ENCODE measurements around the gene SRGAP2B.
"Not testable (repeated sequence)": the region's sequence is repeated elsewhere in the genome, so short reads cannot be mapped to it uniquely, and the experiment has no call there.

DNA sequence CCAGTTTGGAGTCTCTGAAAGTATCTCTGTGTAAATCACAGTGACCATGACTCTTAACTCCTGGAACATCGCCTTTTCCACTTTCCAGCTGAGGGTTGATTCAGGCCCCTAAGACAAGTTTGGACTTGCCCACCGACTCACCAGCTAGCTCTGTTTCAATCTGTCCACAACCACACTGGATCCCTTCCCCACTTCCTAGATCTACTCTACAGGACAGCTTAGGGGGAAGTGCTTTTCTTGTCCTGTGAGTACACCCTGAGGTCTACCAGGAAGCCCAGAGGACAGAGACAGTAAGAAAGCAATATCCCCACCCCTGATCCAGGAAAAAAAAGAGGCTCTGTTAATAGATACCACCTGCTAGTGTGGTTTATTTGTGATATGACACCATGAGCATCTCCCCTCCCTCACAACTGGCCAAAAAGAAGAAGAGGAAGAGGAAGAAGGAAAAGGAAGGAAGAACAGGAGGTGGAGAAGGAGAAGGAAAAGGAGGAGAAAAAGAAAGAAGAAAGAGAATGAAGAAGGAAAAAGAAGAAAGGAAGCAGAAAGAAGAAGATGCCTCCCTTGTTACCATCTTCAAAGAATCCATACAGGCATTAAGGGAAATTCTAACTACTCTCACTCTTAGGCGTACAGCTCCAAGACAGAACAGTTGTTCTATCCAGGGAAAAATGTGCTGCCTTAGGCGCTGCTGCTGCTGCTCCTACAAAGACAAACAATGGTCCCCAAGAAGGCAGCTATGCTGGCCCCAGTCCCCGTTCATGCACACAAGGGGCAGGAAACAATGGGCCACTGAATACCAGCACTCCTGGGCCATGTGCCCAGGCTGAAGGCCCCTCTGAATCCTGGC is 96.8 kb downstream of the SRGAP2B start:
- TF ChIP-seq, protein P1, sequence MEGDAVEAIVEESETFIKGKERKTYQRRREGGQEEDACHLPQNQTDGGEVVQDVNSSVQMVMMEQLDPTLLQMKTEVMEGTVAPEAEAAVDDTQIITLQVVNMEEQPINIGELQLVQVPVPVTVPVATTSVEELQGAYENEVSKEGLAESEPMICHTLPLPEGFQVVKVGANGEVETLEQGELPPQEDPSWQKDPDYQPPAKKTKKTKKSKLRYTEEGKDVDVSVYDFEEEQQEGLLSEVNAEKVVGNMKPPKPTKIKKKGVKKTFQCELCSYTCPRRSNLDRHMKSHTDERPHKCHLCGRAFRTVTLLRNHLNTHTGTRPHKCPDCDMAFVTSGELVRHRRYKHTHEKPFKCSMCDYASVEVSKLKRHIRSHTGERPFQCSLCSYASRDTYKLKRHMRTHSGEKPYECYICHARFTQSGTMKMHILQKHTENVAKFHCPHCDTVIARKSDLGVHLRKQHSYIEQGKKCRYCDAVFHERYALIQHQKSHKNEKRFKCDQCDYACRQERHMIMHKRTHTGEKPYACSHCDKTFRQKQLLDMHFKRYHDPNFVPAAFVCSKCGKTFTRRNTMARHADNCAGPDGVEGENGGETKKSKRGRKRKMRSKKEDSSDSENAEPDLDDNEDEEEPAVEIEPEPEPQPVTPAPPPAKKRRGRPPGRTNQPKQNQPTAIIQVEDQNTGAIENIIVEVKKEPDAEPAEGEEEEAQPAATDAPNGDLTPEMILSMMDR (IDR thresholded peaks at IDR 0.05; ENCODE audit: low read depth, low read length, poor library complexity, severe bottlenecking): not testable (repeated sequence)
- not testable (repeated sequence) for TF ChIP-seq EZH2phosphoT487 (IDR thresholded peaks at IDR 0.05; ENCODE audit: borderline replicate concordance, low read length)

Data from DOHH2 (cell line).